ENCODE measurements around the gene INSYN2B.

The INSYN2B gene

DNA sequence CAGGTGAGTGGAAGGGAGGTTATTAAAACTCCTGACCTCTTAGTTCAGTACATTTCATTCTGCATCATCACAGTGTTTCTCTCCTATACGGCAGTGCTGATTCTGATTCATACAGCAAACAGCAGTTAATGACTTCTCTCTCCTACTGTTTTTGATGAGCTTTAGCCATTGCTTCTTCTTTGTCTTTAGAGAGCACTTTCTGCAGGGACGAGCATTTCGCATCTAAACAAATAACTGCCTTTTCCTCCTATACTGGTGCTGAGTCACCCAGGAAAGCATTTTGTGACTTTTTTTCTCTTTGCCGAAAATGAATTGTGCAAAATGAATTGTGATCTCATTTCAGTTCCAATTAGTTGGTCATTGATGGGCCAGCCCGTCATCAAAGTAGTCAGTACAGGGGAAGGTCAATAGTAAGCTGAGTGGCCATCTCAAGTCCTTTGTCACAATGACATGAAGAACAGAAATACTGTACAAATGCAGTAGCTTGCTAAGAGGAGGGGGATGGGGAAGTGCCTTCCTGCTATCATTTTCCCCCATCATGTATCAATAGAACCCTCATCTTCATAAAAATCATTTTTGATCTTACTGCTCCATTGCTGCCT lies 98.5 kb downstream of the INSYN2B start:
- no peak for DNase-seq

DNA sequence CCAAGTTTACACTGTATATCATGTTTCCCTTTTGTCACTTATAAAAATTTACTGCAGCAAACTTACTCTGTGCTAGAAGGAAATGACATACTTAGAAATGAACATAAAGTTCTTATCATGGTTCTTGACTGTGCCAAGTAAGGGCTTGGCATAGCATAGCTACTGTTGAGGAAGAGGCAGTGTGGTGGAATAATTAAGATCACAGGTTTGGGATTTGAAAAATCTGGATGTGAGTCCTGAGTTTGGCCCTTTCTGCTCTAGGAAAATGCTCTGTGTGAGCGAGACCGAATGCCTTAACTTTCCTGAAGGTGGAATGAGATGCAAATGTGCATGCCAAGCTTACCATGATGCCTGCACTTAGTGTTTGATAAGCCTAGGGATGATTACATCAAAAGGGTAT lies 99.5 kb downstream of the INSYN2B start:
- DNase-seq = no peak

DNA sequence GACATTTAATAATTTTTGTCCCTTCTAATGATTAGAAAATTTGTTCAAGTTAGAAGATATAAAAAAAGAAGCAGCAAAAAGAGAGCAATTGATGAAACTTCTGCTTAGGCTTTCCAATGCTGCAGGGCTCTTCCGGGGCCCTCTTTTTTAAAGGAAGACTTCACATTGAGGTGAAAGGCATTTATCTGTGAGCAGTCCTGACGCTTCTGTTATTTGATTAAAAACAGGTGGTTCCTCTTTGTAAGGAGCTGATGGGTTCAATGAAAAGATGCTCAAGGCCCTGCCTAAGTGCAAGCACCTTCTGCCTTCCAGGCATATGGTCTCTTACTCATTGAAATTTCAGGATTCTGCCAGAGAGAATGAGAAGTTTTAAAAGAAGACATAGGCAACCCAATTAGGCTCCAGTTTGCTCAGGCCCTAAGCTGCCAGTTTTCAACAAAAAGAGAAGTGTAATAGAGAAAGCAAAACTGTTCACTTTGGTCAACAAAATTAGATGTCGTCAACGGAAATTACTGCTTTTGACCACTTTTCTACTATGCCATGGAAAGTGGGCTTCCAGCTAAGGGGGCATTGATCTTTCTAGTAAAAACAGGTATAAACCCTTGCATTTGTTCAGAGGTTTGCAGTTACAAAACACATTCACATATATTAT lies 100.2 kb downstream of the INSYN2B start:
- DNase-seq = no peak

DNA sequence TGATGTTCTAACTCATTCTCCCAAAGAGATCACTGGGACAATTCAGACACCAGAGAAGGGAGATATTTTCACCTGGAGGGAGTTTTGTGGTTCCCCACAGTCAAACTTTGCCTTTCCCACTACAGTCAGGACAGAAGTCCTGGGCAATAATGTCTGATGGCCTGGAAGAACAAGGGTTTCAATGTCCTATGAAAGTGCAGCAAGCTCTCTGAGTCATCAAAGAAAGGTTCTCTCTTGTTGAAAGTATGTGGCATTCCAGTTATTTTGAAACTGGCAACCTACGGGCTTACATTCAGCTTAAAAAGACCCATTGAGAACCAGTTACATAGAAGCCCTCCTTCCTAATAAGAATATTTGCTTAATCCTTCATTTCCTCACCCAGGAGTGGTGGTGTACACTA lies 103.9 kb downstream of the INSYN2B start:
- no peak for DNase-seq

DNA sequence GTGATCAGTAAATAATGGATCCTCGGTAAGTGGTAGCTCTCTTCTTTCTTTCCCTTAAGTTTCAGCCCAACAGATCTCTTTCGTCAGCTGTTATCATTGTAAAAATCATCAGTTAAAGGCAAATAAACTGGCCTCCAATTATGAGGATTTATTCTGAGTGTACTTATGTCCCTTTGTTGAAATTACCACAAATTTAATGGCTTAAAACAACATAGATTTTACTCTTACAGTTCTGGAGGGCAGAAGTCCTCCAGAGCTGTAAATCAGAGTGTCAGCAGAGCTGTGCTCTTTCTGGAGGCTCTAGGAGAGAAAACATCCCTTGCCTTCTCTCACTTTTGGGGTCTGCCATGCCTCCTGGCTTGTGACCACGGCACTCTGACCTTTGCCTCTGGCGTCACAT lies 104.6 kb downstream of the INSYN2B start:
- no peak for DNase-seq

DNA sequence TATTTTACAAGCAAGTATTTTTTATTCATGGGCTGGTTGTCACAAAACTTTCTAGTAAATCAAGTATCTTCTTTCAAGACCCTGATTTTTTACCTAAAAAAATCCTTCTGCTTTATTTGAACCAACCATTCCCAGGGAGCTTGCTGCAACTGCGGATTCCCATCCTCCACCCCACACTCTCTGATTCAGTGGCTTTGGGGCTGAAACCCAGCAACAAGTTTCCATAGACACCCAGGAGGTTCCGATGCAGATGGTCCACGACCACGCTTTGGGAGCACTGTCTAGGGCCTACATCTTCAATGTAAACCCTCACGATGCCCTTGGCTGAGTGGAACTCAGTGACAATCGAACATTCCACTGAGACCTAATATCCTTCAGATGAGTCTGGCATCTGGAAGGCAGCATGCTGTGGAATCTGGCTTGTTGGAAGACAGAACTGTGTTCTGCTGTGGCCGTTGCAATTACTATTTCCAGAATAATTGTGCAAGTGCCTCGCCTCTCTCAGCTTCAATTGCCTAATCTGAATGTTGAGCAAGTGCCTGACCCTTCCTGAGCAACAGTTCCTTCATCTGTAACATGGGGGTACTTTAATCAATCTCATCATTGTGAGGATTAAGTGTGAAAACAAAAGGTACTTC lies 105.1 kb downstream of the INSYN2B start:
- no peak for DNase-seq

DNA sequence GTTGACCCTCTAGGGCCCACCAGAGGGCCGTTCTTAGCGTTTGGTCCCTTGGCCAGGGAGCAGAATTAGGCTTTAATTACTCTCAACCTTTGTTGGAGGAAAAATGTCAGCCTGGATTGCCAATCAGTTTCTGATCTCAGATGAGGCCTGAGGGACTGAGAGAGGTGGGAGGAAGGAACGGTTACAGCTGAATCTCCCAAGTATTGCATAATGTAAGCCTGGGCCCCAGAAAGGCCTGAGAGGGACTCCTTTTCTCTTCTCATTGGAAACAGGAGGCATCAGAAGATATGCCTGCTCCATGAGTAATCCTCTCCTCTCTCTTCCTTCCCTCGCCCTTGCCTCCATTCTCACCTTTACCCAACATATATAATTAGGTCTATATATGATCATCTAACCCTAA lies 105.7 kb downstream of the INSYN2B start:
- no peak for DNase-seq

DNA sequence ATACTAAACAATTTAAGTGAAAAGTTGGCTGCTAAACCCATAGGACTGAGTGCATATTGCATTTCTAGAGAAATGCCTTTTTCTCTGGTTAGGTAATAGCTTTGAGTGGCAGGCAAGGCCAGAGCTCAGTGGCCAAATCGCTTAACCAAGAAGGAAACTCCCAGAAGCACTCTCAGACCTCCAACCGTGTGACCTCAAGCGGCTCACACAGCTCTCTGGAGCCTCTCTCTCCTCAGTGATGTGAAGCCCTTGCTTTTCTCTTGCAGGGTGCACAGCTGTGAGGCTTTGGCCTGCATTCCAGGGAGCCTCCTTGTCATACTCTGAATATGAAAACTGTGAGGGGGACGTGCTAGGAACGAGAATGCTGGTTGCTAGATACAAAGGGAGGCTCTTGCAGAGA lies 106.7 kb downstream of the INSYN2B start:
- DNase-seq = no peak

DNA sequence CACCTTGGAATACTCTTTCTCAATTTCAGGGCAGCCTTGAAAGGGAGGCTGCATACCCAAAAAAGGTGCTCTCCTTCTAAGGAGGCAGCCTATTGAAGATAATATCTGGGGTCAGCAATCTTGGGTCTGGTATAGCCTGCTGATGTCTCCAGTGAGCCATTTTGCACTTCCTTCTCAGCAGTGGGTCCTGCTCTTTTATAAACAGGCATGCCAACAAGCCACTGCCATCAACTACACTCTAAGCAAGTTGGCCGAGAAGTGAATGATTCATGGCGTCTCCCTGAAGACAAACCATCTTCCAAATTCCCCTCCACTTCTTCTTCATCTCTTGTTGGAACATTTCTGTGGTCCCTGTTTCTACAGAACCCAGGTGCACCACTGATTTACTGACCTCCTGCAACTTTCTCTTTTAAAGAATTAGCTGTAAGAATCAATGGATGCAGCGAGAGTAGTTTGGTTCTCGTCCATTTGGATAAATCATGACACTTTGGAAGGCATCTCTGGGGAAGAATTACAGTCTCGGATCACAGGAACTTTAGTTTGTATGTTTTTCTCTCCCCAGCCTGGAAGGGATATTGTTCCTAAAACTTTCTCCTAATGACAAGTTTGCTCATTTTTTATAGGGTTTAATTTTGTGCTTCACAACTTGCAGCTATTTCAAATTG lies 108.3 kb downstream of the INSYN2B start:
- DNase-seq = no peak

DNA sequence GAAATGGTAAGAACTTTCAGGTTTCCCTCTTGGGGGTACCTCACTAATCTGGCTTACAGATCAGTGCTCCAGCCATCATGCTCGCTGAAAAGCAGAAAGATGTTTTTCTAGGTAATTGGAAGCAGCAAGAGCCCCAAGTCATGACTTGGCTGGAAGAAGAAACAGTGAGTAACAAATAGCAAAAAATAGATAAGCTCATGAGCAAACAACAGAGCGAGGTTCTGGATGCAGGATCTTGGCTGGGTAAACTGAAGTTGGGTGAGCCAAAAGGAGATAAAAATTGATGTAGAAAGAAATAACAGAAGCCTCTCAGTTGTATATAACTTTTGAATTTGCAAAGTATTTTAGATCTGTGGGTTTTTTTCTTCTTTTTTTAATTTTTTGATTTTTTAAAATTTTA lies 110.1 kb downstream of the INSYN2B start:
- DNase-seq = no peak

DNA sequence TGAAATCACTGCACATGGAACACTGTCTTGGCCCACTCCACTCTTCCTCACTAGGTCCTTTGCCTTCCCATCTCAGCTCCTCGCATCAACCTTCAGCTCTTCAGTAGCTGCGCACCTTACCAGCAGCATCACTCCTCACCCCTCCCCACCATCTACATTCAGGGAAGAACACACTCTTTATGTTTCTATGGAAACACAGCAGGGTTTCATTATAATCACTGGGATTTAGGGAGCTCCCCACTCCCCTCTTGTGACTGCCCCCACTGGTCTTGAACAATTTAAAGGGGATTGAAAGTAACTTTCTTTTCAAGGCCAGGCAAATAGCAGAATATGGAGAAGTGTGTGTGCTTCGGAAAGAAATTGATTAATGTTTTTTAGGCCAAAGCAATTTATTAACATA lies 111.2 kb downstream of the INSYN2B start:
- no peak for DNase-seq

DNA sequence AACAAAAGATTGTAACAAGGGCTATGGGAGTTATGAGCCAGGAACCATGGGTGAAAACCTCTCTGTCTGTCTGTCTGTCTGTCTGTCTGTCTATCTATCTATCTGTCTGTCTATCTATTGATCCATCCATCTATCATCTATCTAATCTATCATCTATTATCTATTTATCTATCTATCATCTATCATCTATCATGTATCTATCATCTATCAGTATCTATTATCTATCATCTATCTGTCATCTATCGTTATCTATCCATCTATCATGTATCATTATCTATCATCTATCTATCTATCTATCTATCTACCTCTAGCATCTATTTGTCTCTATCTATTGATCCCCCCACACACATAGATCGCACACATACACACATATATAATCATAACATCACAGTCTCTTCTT lies 112.9 kb downstream of the INSYN2B start:
- no peak for DNase-seq

DNA sequence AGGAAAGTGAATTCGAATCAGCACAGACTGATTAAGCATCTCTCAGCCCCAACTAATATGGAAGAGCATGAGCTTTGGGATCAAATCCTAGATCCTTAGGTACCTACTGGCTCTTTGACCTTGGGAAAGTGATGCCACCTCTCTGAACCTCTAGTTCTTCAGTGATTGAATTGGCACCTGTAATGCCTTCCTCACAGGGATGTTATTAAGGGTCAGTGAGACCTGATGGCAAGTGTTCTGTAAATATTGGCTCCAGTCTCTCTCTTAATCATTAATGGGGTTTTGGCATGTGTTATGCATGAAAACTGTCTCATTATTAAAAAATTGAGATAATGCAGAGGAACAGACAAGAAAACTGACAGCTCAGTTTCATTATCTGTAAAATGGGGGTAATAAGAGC lies 115.8 kb downstream of the INSYN2B start:
- DNase-seq = no peak

DNA sequence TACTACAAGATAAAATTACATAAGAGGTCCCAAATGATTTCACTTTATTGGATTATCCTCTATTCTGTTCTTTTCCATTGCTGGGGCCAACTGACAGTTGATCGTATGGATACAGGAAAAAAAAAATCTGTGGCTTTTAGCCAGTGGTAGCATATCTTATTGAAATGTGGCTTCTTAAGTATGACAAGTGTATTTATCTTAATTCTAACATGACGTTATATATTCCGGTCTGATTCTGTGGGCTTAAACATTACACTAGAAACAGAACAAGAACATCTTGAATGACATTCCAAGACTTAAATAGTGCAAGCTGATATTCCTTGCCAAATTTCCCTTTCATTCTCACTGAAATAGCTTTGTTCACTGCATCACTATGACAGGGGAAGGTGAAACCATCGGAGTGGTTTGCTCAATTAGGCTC lies 117.9 kb downstream of the INSYN2B start:
- no peak for DNase-seq

DNA sequence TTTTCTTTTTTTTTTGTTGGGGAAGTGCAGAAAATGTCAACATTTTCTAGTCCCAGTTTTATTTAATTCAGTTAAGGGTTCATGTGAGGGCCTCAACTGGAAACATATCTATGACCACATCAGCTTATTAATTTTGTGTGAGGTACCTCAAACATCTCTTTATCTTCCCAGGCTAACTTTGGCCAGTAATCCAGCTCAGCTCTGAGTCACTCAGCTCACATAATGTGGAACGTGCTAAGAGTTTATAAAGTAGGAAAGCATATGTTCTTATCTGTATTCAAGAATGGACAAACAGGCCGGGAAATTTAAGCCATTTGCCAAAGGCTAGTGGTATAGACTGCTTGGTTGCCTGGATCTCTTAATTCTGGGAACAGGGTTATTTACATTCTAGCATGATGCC lies 118.4 kb downstream of the INSYN2B start:
- DNase-seq = no peak

DNA sequence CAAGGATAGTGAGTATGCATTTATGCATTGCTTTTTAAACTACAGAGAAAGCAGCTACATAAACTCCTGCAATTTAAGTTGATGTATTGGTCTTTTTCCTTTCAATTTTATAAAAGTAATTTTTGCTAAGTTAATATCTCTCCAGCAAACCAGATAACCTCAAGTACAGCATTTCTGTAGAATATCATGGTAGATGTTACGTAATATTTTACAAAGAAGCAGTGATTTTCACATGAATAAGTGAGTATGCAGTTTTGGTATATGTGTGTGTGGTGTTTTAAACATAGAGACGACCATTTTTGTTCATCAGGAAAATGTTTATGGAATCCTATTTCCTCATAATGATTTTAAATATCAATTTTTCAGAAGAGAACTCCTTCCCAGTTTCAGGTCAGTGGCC lies 118.9 kb downstream of the INSYN2B start:
- DNase-seq = no peak

DNA sequence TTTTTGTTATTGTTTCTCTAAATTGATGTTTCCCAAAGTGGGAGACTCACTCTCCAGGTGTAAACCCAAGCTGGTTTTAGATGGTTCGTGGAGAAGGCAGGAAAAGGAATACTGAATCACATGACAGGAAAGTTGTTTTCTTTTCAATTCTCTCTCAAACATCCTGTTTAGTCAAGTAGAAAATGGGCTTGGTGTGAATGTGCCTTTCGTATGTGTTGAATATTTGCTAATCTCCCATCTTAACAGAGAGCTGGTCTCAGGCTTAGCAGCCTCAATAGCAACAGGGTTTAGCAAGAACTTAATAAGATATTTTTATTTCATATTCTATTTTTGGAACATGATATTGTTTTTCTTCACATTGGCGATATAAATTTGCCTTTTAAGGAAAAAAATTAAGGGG lies 119.7 kb downstream of the INSYN2B start:
- DNase-seq = no peak

DNA sequence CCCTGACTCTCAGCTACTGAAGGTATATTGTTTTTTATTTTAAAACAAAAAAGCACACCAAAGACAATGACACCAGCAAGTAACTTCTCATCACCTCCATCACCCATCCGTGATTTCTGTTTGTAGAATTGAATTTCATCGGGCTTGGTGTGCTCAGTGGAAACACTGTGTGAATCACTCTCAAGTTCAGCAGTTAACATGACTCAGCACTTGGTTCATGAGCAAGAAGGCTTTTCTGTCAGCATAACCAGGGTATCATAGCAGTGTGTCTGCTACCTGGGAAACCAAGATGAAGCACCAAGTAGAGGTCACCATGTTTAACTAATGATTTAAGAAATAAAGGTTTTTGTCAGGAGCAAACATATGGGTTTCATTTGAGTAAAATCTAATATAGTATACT lies 123.7 kb downstream of the INSYN2B start:
- DNase-seq = no peak

DNA sequence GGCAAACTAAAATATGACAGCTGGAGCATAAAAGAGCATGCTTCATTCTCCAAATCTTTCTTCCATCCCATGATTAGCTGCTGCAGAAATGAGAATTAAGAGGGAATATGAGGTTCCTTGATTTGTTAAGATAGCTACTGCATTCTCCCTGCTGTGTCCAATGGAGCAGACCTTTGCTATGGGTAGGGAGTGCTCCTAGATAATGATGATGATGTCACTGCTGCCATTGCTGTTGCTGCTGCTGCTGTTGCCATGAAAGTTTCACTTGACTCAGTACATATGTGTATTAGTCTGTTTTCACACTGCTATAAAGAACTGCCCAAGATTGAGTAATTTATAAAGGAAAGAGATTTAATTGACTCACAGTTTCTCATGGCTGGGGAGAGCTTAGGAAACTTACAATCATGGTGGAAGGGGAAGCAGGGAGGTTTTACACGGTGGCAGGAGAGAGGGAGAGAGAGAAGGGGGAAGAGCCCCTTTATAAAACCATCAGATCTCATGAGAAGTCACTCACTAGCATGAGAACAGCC lies 128.9 kb downstream of the INSYN2B start:
- DNase-seq = no peak

DNA sequence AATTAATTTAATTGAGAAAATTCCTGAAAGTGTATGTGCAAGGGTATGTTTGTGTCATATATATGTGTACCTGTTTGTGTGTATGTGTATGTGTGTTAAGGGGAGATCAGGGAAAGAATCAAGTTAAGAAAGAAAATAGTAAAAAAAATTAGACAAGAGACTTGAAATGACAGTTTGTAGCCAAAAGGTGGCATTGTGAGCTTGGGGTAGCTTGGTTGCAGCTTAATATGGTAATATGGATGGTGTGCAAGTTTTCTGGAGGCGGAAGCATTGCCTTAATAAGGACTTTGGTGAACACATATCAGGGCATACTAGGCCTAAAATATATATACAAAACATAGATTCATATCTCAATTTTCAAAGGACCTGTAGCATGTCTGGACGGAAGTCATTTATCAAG lies 129.9 kb downstream of the INSYN2B start:
- DNase-seq = no peak

DNA sequence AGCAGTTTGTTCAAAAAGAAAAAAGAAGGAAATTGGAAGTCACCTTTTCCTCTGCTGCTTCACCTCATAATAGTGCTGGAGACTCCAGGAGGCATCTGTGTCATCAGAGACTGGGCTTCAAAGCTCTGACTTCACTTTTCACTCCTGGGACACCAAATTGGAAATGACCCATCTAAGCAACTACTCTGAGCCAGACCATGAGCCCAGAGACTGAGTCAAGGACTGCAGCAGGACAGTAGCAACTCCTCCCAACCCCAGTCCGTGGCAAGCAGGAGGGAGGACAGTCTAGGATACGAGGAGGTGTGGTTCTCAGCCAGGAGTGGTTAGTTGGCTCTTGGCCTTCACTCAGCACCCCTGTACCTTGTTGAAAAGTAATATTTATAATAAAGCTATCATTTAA lies 131.5 kb downstream of the INSYN2B start:
- DNase-seq = no peak

DNA sequence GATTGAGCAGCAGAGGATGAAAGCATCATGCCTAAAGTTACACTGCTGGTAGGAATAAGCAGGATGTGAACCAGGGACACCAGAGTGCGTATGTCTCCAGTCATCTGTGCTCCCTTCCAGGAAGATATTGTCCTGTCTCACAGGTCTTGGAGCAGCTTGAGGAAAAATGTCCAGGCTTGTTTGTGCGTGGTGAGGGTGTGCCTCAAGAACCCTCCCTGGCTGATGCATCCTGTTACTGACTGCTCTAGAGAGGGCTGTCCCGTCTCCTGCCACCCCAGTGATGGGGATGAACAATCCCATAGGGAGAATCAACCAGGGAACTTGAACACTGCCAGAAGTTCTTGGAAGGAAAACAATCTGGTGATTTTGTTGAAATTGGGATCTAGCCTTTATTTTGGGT lies 132.0 kb downstream of the INSYN2B start:
- DNase-seq = no peak

DNA sequence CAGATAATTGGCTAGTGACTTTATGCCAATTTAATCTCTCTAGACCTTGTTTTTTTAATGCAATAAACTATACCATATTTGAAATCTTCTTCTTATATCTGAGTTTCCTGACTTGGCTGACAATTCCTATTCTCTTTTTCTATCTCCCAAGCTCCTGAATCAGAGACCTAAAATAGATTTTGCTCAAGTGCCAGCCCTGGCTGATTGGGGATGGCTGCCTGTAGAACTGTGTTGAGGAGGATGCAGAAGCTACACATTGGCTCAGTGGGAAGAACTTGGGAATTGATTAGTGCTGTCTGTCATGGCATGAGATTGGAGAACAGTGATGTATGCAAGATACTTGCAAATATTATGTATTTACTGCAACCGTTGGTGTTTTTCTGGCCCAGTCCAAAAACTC lies 132.8 kb downstream of the INSYN2B start:
- DNase-seq = no peak

DNA sequence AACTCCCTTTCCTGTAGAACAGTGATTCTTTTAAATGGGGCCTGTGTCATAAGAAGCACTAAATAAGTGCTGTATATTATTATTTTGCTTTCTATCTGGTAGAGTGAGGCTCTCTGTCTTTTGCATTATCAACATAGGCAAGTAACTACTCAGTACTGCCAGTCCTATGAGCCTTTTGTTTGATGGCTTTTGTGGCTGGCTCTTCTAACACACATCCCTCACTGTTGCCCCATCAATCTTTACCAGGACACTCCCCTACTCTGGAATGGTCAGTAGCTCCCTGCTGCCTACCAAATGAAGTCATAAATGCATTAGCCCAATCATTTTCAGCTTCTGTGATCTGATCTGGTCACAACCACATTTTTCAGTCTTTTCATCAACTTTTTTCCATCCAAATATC lies 137.6 kb downstream of the INSYN2B start:
- DNase-seq = no peak
